ENCODE results near the gene CNTN4. TPM values are rescaled to one million over a fixed set of nuclear protein-coding genes. Genes with fewer than 3 reads are reported as not detected.

Gene CNTN4
- total RNA-seq, 1 donor from 2014 or later: 37.5 TPM

DNA sequence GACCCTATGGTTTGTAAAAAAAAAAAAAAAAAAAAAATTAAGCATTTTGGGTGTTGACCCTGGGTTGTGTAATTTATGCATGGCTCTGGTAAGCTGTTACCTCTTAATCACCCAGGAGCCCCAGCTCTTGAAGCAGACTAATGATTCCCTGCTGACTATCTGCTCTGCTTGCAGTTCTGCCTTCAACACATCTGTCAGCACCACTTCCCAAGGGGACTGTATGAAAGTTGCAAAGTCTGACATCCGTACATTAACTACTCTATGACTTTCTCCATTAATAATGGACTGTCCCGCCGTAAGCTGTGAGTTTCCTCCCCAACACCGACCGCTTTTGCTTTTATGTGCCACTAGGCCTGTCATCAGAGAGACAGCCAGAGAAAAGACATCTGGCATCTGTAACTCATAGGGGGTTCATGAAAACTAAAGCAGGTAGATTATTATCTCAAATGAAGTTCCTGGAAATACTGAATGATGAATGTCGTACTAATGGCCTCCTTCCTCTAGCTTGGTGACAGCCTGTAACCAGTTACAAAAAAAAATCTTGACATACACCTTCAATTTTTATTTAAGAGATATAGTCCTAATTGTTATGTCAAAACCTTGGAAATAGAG is 740.0 kb downstream of the CNTN4 start:
- Histone ChIP-seq H3K27me3 (no peaks in the 10 kb centered on the region), H3K4me1 (no peaks in the 10 kb centered on the region), H3K27ac (no peak overlapping the region), H3K36me3 (no peaks in the 10 kb centered on the region), H3K9me3 (no peaks in the 10 kb centered on the region), H3K4me3 (no peak overlapping the region)
- DNase-seq (ENCODE audit: low spot score in 2 of 2): no peak
- TF ChIP-seq, protein P1, sequence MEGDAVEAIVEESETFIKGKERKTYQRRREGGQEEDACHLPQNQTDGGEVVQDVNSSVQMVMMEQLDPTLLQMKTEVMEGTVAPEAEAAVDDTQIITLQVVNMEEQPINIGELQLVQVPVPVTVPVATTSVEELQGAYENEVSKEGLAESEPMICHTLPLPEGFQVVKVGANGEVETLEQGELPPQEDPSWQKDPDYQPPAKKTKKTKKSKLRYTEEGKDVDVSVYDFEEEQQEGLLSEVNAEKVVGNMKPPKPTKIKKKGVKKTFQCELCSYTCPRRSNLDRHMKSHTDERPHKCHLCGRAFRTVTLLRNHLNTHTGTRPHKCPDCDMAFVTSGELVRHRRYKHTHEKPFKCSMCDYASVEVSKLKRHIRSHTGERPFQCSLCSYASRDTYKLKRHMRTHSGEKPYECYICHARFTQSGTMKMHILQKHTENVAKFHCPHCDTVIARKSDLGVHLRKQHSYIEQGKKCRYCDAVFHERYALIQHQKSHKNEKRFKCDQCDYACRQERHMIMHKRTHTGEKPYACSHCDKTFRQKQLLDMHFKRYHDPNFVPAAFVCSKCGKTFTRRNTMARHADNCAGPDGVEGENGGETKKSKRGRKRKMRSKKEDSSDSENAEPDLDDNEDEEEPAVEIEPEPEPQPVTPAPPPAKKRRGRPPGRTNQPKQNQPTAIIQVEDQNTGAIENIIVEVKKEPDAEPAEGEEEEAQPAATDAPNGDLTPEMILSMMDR (IDR thresholded peaks at IDR 0.05): no peak
- intact Hi-C loops (cut with DNase I): no loop called here

GRCh38 chr3:2839876-2840275 is 741.2 kb downstream of the CNTN4 start:
- Histone ChIP-seq H3K36me3 (no peaks in the 10 kb centered on the region), H3K9me3 (no peaks in the 10 kb centered on the region), H3K4me1 (no peaks in the 10 kb centered on the region), H3K27ac (no peak overlapping the region), H3K27me3 (no peaks in the 10 kb centered on the region), H3K4me3 (no peak overlapping the region)
- DNase-seq (ENCODE audit: low spot score in 2 of 2): no peak
- intact Hi-C loops (cut with DNase I): no loop called here
- TF ChIP-seq, protein P1 (IDR thresholded peaks at IDR 0.05): no peak

GRCh38 chr3:2847062-2847841 is 748.6 kb downstream of the CNTN4 start:
- Histone ChIP-seq H3K36me3 (no peaks in the 10 kb centered on the region), H3K4me3 (no peak overlapping the region), H3K27ac (no peak overlapping the region), H3K9me3 (no peaks in the 10 kb centered on the region), H3K27me3 (no peaks in the 10 kb centered on the region), H3K4me1 (no peaks in the 10 kb centered on the region)
- intact Hi-C loops (cut with DNase I): no loop called here
- TF ChIP-seq, protein P1 (IDR thresholded peaks at IDR 0.05): no peak
- DNase-seq (ENCODE audit: low spot score in 2 of 2): no peak

GRCh38 chr3:2849092-2849491 is 750.4 kb downstream of the CNTN4 start:
- intact Hi-C loops (cut with DNase I): no loop called here

DNA sequence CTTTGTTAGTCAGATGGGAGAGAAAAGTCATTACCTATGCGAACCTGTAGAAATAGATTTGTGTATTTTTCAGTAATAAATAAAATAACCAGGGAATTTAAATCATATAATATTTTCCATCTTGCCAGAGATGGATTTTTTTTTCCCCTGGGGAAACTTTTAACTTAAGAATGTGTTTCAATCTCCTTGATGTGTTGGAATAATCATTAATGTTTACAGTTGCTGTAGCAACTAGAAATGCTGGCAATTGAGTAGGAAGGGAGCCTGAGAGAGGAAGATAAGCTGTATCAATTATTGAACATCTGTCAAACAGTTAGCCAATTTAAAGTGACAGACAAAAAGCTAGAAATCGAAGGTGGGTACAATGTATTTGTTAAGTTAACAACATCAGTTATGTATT is 752.0 kb downstream of the CNTN4 start:
- H3K27ac ChIP-seq: no peak overlapping the region
- H3K9me3 ChIP-seq: no peaks in the 10 kb centered on the region
- intact Hi-C loops (cut with DNase I): no loop called here
- H3K36me3 ChIP-seq: no peaks in the 10 kb centered on the region
- H3K4me3 ChIP-seq: no peak overlapping the region
- TF ChIP-seq, protein P1 (IDR thresholded peaks at IDR 0.05): no peak
- DNase-seq (ENCODE audit: low spot score in 2 of 2): no peak
- H3K4me1 ChIP-seq: no peaks in the 10 kb centered on the region
- H3K27me3 ChIP-seq: no peaks in the 10 kb centered on the region

More at GRCh38 chr3:2849092-2849491, 750.4 kb downstream of the CNTN4 start:
- TF ChIP-seq, protein P1 (IDR thresholded peaks at IDR 0.05): no peak
- DNase-seq (ENCODE audit: low spot score in 2 of 2): no peak
- Histone ChIP-seq H3K36me3 (no peaks in the 10 kb centered on the region), H3K27me3 (no peaks in the 10 kb centered on the region), H3K4me1 (no peaks in the 10 kb centered on the region), H3K4me3 (no peak overlapping the region), H3K9me3 (no peaks in the 10 kb centered on the region), H3K27ac (no peak overlapping the region)
